HepG2 (cell line): Measurements from ENCODE around the gene POFUT2. TPM values are rescaled to one million over a fixed set of nuclear protein-coding genes. Genes with fewer than 3 reads are reported as not detected.
A peak's percentile ranks its signal among the peaks of the same experiment; 100 is the strongest.

Source experiments
- BHLHE40 ChIP-seq: IDR thresholded peaks from 2 replicates; pipeline ENCODE4 v1.6.1; 2011; ENCODE audit warnings: low read length, improper control_type of control experiment
- BRCA1 ChIP-seq: sonication (generic); formaldehyde crosslinking; IDR thresholded peaks from 2 replicates; pipeline ENCODE4 v1.4.0; 2020; ENCODE audit warnings: missing genetic modification reagents
- CEBPG ChIP-seq: IDR thresholded peaks from 2 replicates; pipeline ENCODE4 v1.6.1; 2016
- DNMT1 ChIP-seq: sonication (generic); formaldehyde crosslinking; IDR thresholded peaks from 2 replicates; pipeline ENCODE4 v1.5.1; 2020; ENCODE audit warnings: mild to moderate bottlenecking, missing genetic modification reagents
- E2F1 ChIP-seq: sonication (generic); formaldehyde crosslinking; IDR thresholded peaks from 2 replicates; pipeline ENCODE4 v1.5.0; 2020; ENCODE audit warnings: missing genetic modification reagents
- HES4 ChIP-seq: sonication (generic); formaldehyde crosslinking; IDR thresholded peaks from 2 replicates; pipeline ENCODE4 v1.9.0; 2021; ENCODE audit warnings: mild to moderate bottlenecking, missing genetic modification reagents, borderline replicate concordance
- JUNB ChIP-seq: sonication (generic); formaldehyde crosslinking; IDR thresholded peaks from 2 replicates; pipeline ENCODE4 v1.8.0; 2022; ENCODE audit warnings: missing genetic modification reagents, mild to moderate bottlenecking, borderline replicate concordance
- POLR2G ChIP-seq: fragments of 200-400 bp; formaldehyde crosslinking; IDR thresholded peaks from 2 replicates; pipeline ENCODE4 v1.6.1; 2018; ENCODE audit warnings: mild to moderate bottlenecking, low read depth, low read length, moderate library complexity
- RCOR2 ChIP-seq: IDR thresholded peaks from 2 replicates; pipeline ENCODE4 v1.6.1; 2016; ENCODE audit warnings: missing biosample characterization, missing genetic modification reagents
- RELA ChIP-seq: sonication (generic); formaldehyde crosslinking; IDR thresholded peaks from 2 replicates; pipeline ENCODE4 v1.4.0; 2020; ENCODE audit warnings: missing genetic modification reagents
- SRSF4 ChIP-seq: fragments of 200-400 bp; formaldehyde crosslinking; IDR thresholded peaks from one replicate; pipeline ENCODE4 v1.6.1; 2018; ENCODE audit warnings: mild to moderate bottlenecking, low read depth, low read length, moderate library complexity; ENCODE audit not compliant: poor library complexity, severe bottlenecking
- SRSF9 ChIP-seq: fragments of 200-400 bp; formaldehyde crosslinking; IDR thresholded peaks from 2 replicates; pipeline ENCODE4 v1.6.1; 2018; ENCODE audit warnings: borderline replicate concordance, mild to moderate bottlenecking, low read depth, low read length; ENCODE audit not compliant: insufficient read depth, poor library complexity, severe bottlenecking
- TEAD3 ChIP-seq: optimal IDR thresholded peaks from 2 replicates; pipeline ENCODE3; 2016; ENCODE audit warnings: borderline replicate concordance
- YY1 ChIP-seq: IDR thresholded peaks from 2 replicates; pipeline ENCODE4 v1.6.1; 2011; ENCODE audit warnings: low read length, low read depth, moderate library complexity, mild to moderate bottlenecking; ENCODE audit not compliant: insufficient read depth, insufficient replicate concordance
- ZFP36L1 ChIP-seq: sonication (generic); formaldehyde crosslinking; IDR thresholded peaks from 2 replicates; pipeline ENCODE4 v1.8.0; 2022; ENCODE audit warnings: mild to moderate bottlenecking, missing genetic modification reagents, moderate library complexity
- ZKSCAN1 ChIP-seq: fragments of 150-350 bp; IDR thresholded peaks from 2 replicates; pipeline ENCODE4 v1.6.1; 2014; ENCODE audit warnings: low read length
- ZNF18 ChIP-seq: sonication (generic); formaldehyde crosslinking; IDR thresholded peaks from 2 replicates; pipeline ENCODE4 v1.8.0; 2022; ENCODE audit warnings: mild to moderate bottlenecking, missing genetic modification reagents; ENCODE audit not compliant: insufficient replicate concordance
- ZNF282 ChIP-seq: fragments of 450-650 bp; IDR thresholded peaks from 2 replicates; pipeline ENCODE4 v1.6.1; 2018; ENCODE audit not compliant: partially characterized antibody
- ZNF326 ChIP-seq: sonication (generic); formaldehyde crosslinking; IDR thresholded peaks from 2 replicates; pipeline ENCODE4 v1.4.0; 2020; ENCODE audit warnings: missing genetic modification reagents, borderline replicate concordance
- ZNF335 ChIP-seq: sonication (generic); formaldehyde crosslinking; IDR thresholded peaks from 2 replicates; pipeline ENCODE4 v1.4.0; 2020; ENCODE audit warnings: missing genetic modification reagents
- ZNF484 ChIP-seq: sonication (generic); formaldehyde crosslinking; IDR thresholded peaks from 2 replicates; pipeline ENCODE4 v1.5.1; 2020; ENCODE audit warnings: mild to moderate bottlenecking, low read depth, missing genetic modification reagents, borderline replicate concordance
- ZNF687 ChIP-seq: sonication (generic); formaldehyde crosslinking; IDR thresholded peaks from 2 replicates; pipeline ENCODE4 v1.5.1; 2020; ENCODE audit warnings: mild to moderate bottlenecking, missing genetic modification reagents, moderate library complexity
- ZNF784 ChIP-seq: sonication (generic); formaldehyde crosslinking; IDR thresholded peaks from 2 replicates; pipeline ENCODE4 v1.5.1; 2020; ENCODE audit warnings: missing genetic modification reagents, mild to moderate bottlenecking, borderline replicate concordance
- polyA plus RNA-seq, 8 experiments: library from polyadenylated mRNA; depleted of rRNA in 3 of 8; stranded (reverse) in 7 of 8; unstranded in 1 of 8; fragments of >200 nt; fragmentation: Illumina TruSeq in 4 of 8; extraction: Trizol in 4 of 8; gene quantifications; 2 replicates each; pipeline versions ENCODE4 v1.2.1 to v1.2.3, GENCODE V29; 2011 to 2016; ENCODE audit warnings: low read depth in 4 of 8, missing spikeins in 1 of 8, mixed read lengths in 1 of 8; ENCODE audit not compliant: insufficient read depth in 1 of 8
- total RNA-seq, 5 experiments: library from RNA; depleted of rRNA; stranded (reverse); fragments of >200 nt; fragmentation: Illumina TruSeq; extraction: Trizol; gene quantifications; 2 replicates each; pipeline ENCODE4 v1.2.3, GENCODE V29; 2016; ENCODE audit warnings: low read depth in 1 of 5

The POFUT2 gene
- total and polyA plus RNA-seq, 2 of the 13 experiments (the other 11 are each of a cell fraction or from before 2014, with no cell fraction given) = 22.8 to 24.0 TPM

GRCh38 chr21:45330075-45330781 lies 42.5 kb upstream of the POFUT2 start (continued):
- TF ChIP-seq ZNF326 (CRISPR knock-in tag) = no peak
- no peak for TF ChIP-seq E2F1 (CRISPR knock-in tag)
- TF ChIP-seq DNMT1 (CRISPR knock-in tag) = no peak
- no peak for TF ChIP-seq RELA (CRISPR knock-in tag)
- no peak for TF ChIP-seq HES4
- TF ChIP-seq BRCA1 = no peak
- no peak for TF ChIP-seq YY1
- TF ChIP-seq TEAD3 (CRISPR knock-in tag) = peak; percentile 81
- no peak for TF ChIP-seq POLR2G
- no peak for TF ChIP-seq ZNF484 (CRISPR knock-in tag)
- 0 out of 2 replicates have a peak, but pooled peaks have one; percentile 29 for TF ChIP-seq RCOR2 (CRISPR knock-in tag)
- TF ChIP-seq SRSF4 = no peak
- peak; percentile 89 for TF ChIP-seq CEBPG (CRISPR knock-in tag)
- no peak for TF ChIP-seq BHLHE40
- TF ChIP-seq SRSF9 = no peak
- no peak for TF ChIP-seq ZNF18 (CRISPR knock-in tag)
- no peak for TF ChIP-seq ZNF282
- no peak for TF ChIP-seq JUNB (CRISPR knock-in tag)
- TF ChIP-seq ZKSCAN1 = no peak
- TF ChIP-seq ZNF784 (CRISPR knock-in tag) = no peak
- no peak for TF ChIP-seq ZFP36L1
- TF ChIP-seq ZNF687 (CRISPR knock-in tag) = peak; percentile 85
- no peak for TF ChIP-seq ZNF335
